Measurements from ENCODE around the gene GH2. TPM values are rescaled to one million over a fixed set of nuclear protein-coding genes. Genes with fewer than 3 reads are reported as not detected.
"Not testable (repeated sequence)": the region's sequence is repeated elsewhere in the genome, so short reads cannot be mapped to it uniquely, and the experiment has no call there.

Gene GH2
- total and polyA plus RNA-seq, 2 donors (not counting 3 experiments of a cell fraction or from before 2014, with no cell fraction given) = not detected

- dilution Hi-C loops (cut with MboI; ENCODE audit: extremely low pct_ligation_motif_present, low sequenced_read_pairs); DNase-seq (ENCODE audit: low read depth, low spot score); H3K4me1 ChIP-seq (ENCODE audit: control insufficient read depth, extremely low read depth, insufficient read depth, low read length); H2AFZ ChIP-seq (ENCODE audit: low read depth, low read length); H3K9me3 ChIP-seq (replicated peaks; ENCODE audit: control insufficient read depth, insufficient read depth, low read length); H4K20me1 ChIP-seq (replicated peaks; ENCODE audit: control insufficient read depth, extremely low read depth, insufficient read depth, low read length); H3K79me2 ChIP-seq (ENCODE audit: control insufficient read depth, insufficient read depth, low read length); H3K36me3 ChIP-seq (ENCODE audit: control insufficient read depth in 2 of 2, extremely low read depth in 1 of 2, insufficient read depth in 2 of 2, low read length in 2 of 2); H3K4me2 ChIP-seq (ENCODE audit: insufficient read depth, low read length); FAIRE-seq; H3K9me1 ChIP-seq (replicated peaks; ENCODE audit: control insufficient read depth, extremely low read depth, insufficient read depth, low read length); H3K9ac ChIP-seq (replicated peaks; ENCODE audit: extremely low read depth, insufficient read depth, low read length); POLR2A ChIA-PET; H3K4me3 ChIP-seq (replicated peaks in 1 of 3; ENCODE audit: insufficient read depth in 1 of 3, low read depth in 1 of 3, low read length in 3 of 3); intact Hi-C loops (cut with micrococcal nuclease); BruUV-seq (replicated peaks); H3K27ac ChIP-seq (ENCODE audit: insufficient read depth, low read depth, low read length); H3K27me3 ChIP-seq (ENCODE audit: control insufficient read depth in 2 of 2, insufficient read depth in 2 of 2, low read length in 2 of 2): not testable (repeated sequence)
- CTCF ChIA-PET = interaction anchor here (0.8 to 2.1 kb wide), 6 partner anchors 9 to 54 kb away, joined by 3 to 5 read pairs (median 4); no protein-coding TSS in a partner anchor
- TF ChIP-seq CTCF (IDR thresholded peaks at IDR 0.05; ENCODE audit: extremely low read depth in 1 of 2, insufficient read depth in 1 of 2, low read depth in 1 of 2, low read length in 2 of 2) = peak in 1 of 2 donors; percentile 22
Measured at GRCh38 chr17:63892316-63893037, 10.7 kb upstream of the GH2 start.

GRCh38 chr17:63889026-63889848 lies 7.5 kb upstream of the GH2 start:
- H4K20me1 ChIP-seq (replicated peaks; ENCODE audit: control insufficient read depth, extremely low read depth, insufficient read depth, low read length); H3K27me3 ChIP-seq (ENCODE audit: control insufficient read depth in 2 of 2, insufficient read depth in 2 of 2, low read length in 2 of 2); H2AFZ ChIP-seq (ENCODE audit: low read depth, low read length); H3K36me3 ChIP-seq (ENCODE audit: control insufficient read depth in 2 of 2, extremely low read depth in 1 of 2, insufficient read depth in 2 of 2, low read length in 2 of 2); dilution Hi-C loops (cut with MboI; ENCODE audit: extremely low pct_ligation_motif_present, low sequenced_read_pairs); H3K79me2 ChIP-seq (ENCODE audit: control insufficient read depth, insufficient read depth, low read length); intact Hi-C loops (cut with micrococcal nuclease); H3K4me1 ChIP-seq (ENCODE audit: control insufficient read depth, extremely low read depth, insufficient read depth, low read length); H3K9ac ChIP-seq (replicated peaks; ENCODE audit: extremely low read depth, insufficient read depth, low read length); H3K9me3 ChIP-seq (replicated peaks; ENCODE audit: control insufficient read depth, insufficient read depth, low read length); H3K4me2 ChIP-seq (ENCODE audit: insufficient read depth, low read length); H3K27ac ChIP-seq (ENCODE audit: insufficient read depth, low read depth, low read length); H3K4me3 ChIP-seq (replicated peaks in 1 of 3; ENCODE audit: insufficient read depth in 1 of 3, low read depth in 1 of 3, low read length in 3 of 3); POLR2A ChIA-PET; BruUV-seq (replicated peaks); H3K9me1 ChIP-seq (replicated peaks; ENCODE audit: control insufficient read depth, extremely low read depth, insufficient read depth, low read length): not testable (repeated sequence)
- peak; percentile 10 to 49 for TF ChIP-seq CTCF (IDR thresholded peaks at IDR 0.05; ENCODE audit: extremely low read depth in 1 of 2, insufficient read depth in 1 of 2, low read depth in 1 of 2, low read length in 2 of 2)
- FAIRE-seq (peak; percentile 81), DNase-seq (ENCODE audit: low read depth, low spot score) (peak; percentile 27)
- CTCF ChIA-PET = interaction anchor here (0.6 to 2.8 kb wide), 12 partner anchors 9 to 245 kb away, joined by 3 to 16 read pairs (median 4); no protein-coding TSS in a partner anchor

- dilution Hi-C loops (cut with MboI; ENCODE audit: extremely low pct_ligation_motif_present, low sequenced_read_pairs); H3K4me3 ChIP-seq (replicated peaks in 1 of 3; ENCODE audit: insufficient read depth in 1 of 3, low read depth in 1 of 3, low read length in 3 of 3): not testable (repeated sequence)
Measured at GRCh38 chr17:63885119-63885518, 3.4 kb upstream of the GH2 start.

More at GRCh38 chr17:63885119-63885518, 3.4 kb upstream of the GH2 start:
- H3K79me2 ChIP-seq (ENCODE audit: control insufficient read depth, insufficient read depth, low read length); H3K27me3 ChIP-seq (ENCODE audit: control insufficient read depth in 2 of 2, insufficient read depth in 2 of 2, low read length in 2 of 2); H3K9me1 ChIP-seq (replicated peaks; ENCODE audit: control insufficient read depth, extremely low read depth, insufficient read depth, low read length); H3K36me3 ChIP-seq (ENCODE audit: control insufficient read depth in 2 of 2, extremely low read depth in 1 of 2, insufficient read depth in 2 of 2, low read length in 2 of 2); H3K9me3 ChIP-seq (replicated peaks; ENCODE audit: control insufficient read depth, insufficient read depth, low read length); H3K9ac ChIP-seq (replicated peaks; ENCODE audit: extremely low read depth, insufficient read depth, low read length); H3K27ac ChIP-seq (ENCODE audit: insufficient read depth, low read depth, low read length); DNase-seq (ENCODE audit: low read depth, low spot score); FAIRE-seq; H2AFZ ChIP-seq (ENCODE audit: low read depth, low read length); H3K4me2 ChIP-seq (ENCODE audit: insufficient read depth, low read length); POLR2A ChIA-PET; BruUV-seq (replicated peaks); H4K20me1 ChIP-seq (replicated peaks; ENCODE audit: control insufficient read depth, extremely low read depth, insufficient read depth, low read length); intact Hi-C loops (cut with micrococcal nuclease); H3K4me1 ChIP-seq (ENCODE audit: control insufficient read depth, extremely low read depth, insufficient read depth, low read length): not testable (repeated sequence)
- CTCF ChIA-PET = interaction anchor here (0.9 kb wide), 1 partner anchor 248 kb away, joined by 4 read pairs; no protein-coding TSS in a partner anchor
